Skin of body (tissue), 2 donors: ENCODE data around the gene TXNL4A. TPM values are rescaled to one million over a fixed set of nuclear protein-coding genes. Genes with fewer than 3 reads are reported as not detected.

ENCODE experiments used
- DNase-seq: peaks from one replicate; lab custom pipeline; 2025; lab: John Stamatoyannopoulos, UW
- total RNA-seq: library from RNA; depleted of rRNA; stranded (reverse); fragments of >200 nt; gene quantifications from one replicate; pipeline ENCODE4 v1.2.3, GENCODE V29; 2014

The TXNL4A gene
- total RNA-seq, 1 donor from 2014 or later: 22.9 TPM

GRCh38 chr18:79949697-79950487, 38.5 kb downstream of the TXNL4A start:
- no peak for DNase-seq

GRCh38 chr18:79948719-79949411, 39.5 kb downstream of the TXNL4A start:
- no peak for DNase-seq

GRCh38 chr18:79947881-79948610, 40.3 kb downstream of the TXNL4A start:
- DNase-seq: no peak

GRCh38 chr18:79947054-79947755, 41.2 kb downstream of the TXNL4A start:
- DNase-seq: no peak

GRCh38 chr18:79945118-79946042, 43.0 kb downstream of the TXNL4A start:
- DNase-seq: no peak

DNA sequence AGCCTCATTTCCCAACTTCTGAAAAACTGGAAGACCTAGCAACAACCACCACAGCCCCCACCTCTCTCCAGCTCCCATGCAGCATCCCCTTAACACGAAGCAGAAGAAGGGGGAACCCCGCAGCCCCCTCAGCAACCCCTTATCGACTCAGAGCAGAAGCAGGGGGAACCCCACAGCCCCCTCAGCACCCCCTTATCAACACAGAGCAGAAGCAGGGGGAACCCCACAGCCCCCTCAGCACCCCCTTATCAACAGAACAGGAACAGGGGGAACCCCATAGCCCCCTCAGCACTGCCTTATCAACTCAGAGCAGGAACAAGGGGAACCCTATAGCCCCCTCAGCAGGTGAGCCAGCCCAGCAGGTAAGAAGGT, 43.6 kb downstream of the TXNL4A start:
- DNase-seq: no peak

- DNase-seq: no peak
These were observed 44.1 kb downstream of the TXNL4A start for GRCh38 chr18:79944126-79944731.

- no peak for DNase-seq
These were observed 44.7 kb downstream of the TXNL4A start for GRCh38 chr18:79943608-79944125.

GRCh38 chr18:79942786-79943607, 45.4 kb downstream of the TXNL4A start:
- no peak for DNase-seq

DNA sequence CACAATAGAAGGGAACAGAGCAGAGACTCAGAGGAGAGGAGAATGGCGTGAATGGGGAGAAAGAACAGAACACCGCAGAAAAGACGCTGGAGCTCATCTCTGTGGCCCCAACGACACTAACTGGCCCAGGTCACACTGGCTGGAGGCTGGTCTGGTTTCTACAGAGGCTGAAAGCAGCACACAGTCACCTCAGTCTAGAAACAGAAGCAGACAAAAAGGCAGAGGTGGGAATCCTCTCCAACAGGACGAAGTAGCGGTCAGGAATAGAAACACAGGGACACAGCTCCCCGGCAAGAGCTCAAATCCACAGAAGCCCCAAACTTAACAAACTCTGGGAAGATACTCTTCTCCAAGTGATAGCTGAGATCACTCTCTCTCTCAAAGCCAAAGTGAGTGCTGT, 46.2 kb downstream of the TXNL4A start:
- DNase-seq: no peak

GRCh38 chr18:79941473-79942119, 46.8 kb downstream of the TXNL4A start:
- DNase-seq: no peak

DNA sequence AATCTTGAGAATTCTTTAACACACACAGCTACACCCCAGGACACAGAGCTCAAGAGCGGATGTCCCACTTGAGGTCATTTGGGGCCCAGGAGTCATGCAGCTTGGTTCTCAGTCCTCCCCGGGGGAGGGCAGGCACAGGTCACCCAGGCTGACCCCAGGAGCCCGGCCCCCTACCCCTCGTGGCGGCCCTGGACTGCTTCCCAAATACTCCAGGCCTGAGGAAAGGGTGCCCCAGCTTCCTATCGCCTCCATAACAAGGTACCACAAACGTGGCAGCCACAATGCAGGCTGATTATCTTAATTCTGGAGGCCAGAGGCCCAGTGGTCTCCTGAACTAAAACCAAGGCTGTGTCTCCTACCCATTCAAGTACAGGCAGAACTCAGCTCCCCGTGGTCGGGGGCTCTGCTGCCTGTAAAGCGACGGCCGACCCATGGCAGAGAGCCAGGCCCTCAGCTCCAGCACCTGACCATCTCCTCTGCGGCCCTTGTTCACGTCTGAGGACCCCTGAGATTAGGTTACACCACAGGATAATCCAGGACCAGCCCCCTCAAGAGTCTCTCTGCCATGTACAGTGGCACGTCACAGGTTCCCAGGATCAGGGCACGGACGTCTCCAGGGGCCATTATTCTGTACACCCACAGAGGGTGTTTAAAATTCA, 47.4 kb downstream of the TXNL4A start:
- DNase-seq: no peak

DNA sequence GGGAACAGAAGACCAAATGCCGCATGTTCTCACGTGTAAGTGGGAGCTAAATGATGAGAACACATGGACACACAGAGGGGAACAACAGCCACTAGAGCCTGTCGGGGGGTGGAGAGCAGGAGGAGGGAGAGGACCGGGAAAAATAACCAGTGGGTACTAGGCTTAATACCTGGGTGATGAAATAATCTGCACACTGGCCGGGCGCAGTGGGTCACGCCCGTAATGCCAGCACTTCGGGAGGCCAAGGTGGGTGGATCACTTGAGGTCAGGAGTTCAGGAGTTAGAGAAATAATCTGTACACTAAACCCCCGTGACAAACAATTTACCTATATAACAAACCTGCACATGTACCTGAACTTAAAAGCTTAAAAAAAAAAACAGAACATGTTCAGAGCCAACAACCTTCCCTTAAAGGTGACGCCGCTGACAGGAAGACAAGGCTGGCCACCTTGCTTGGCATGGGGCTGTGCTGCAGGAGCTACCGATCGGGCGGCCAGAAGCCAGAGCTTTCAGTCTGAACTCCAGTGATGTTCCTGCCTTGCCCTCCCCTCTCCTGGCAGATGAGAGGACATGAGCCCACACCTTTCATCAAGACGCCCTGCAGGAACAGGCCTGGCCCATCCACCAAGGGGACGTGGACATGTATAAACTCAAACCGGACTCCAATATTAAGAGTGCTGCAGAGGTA, 48.1 kb downstream of the TXNL4A start:
- no peak for DNase-seq

- no peak for DNase-seq
These were observed 49.3 kb downstream of the TXNL4A start for GRCh38 chr18:79939096-79939495.

GRCh38 chr18:79938196-79938595, 50.2 kb downstream of the TXNL4A start:
- DNase-seq: no peak

DNA sequence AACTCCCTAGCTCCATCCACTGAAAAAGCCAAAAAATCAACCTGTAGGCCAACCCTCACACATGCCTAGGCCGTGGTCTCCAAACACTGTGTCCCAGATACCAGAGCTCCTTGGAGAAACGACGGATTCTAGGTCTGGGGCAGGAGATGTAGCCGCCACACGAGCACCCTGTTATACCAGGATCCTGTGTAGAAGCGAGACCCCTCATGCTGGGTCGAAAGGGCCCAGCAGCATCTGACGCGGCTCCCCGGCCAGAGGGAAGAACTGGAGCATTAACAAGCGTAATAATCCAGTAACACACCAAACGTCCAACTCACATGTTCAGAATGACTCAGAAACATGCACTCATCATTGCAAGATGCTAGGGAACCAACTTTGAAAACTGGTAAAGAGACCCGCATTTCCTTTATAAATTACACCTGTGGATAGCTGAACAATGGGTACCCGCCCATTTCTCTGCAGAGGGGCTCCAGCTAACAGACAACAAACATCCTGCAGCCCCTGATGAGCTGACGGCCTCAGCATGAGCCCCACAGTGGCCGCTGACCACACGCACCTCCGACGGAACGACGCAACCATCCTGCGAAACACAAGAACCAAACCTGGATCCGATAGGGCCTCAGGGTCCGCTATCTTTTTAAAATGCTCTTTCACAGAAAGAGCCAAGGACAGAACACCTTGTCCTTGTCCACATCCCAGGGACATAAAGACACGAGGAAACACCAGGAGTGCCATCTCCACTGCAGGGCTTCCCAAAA, 51.1 kb downstream of the TXNL4A start:
- no peak for DNase-seq

- DNase-seq: no peak
These were observed 51.7 kb downstream of the TXNL4A start for GRCh38 chr18:79936641-79937040.
